Calu3 (cell line): ENCODE data around the gene UCP2. TPM values are rescaled to one million over a fixed set of nuclear protein-coding genes. Genes with fewer than 3 reads are reported as not detected.

Experiments
- BruUV-seq: library from RNA; stranded (reverse); fragments of 400-500 nt; replicated peaks from 2 replicates; lab custom pipeline; 2021; lab: Mats Ljungman, UMichigan
- CTCF ChIA-PET: fragments of 300-600 bp; sonication (Branson Sonifier 250); formaldehyde crosslinking; loops from one replicate; lab custom pipeline; 2022; ENCODE audit warnings: antibody characterized with exemption; lab: Charles Lee
- DNase-seq: peaks from one replicate; pipeline ENCODE4 v3.0.0; 2022
- H3K27ac Mint-ChIP-seq: one replicate; pipeline ENCODE4 v1.8.0; 2022; ENCODE audit warnings: mixed read lengths; ENCODE audit not compliant: unreplicated experiment
- H3K27me3 Mint-ChIP-seq: one replicate; pipeline ENCODE4 v1.8.0; 2022; ENCODE audit warnings: mixed read lengths; ENCODE audit not compliant: unreplicated experiment
- H3K36me3 Mint-ChIP-seq: one replicate; pipeline ENCODE4 v1.8.0; 2022; ENCODE audit warnings: mild to moderate bottlenecking, moderate library complexity, mixed read lengths; ENCODE audit not compliant: insufficient read depth, unreplicated experiment
- H3K4me1 Mint-ChIP-seq: one replicate; pipeline ENCODE4 v1.8.0; 2022; ENCODE audit warnings: mild to moderate bottlenecking, low read depth, mixed read lengths; ENCODE audit not compliant: unreplicated experiment
- H3K4me3 Mint-ChIP-seq: one replicate; pipeline ENCODE4 v1.8.0; 2022; ENCODE audit warnings: mild to moderate bottlenecking, low read depth, moderate library complexity, mixed read lengths; ENCODE audit not compliant: unreplicated experiment
- H3K9me3 Mint-ChIP-seq: one replicate; pipeline ENCODE4 v1.8.0; 2022; ENCODE audit warnings: low read depth, mixed read lengths; ENCODE audit not compliant: unreplicated experiment
- CTCF ChIP-seq: fragments of 200-600 bp; IDR thresholded peaks from one replicate; pipeline ENCODE4 v1.8.0; 2022; ENCODE audit warnings: antibody characterized with exemption; ENCODE audit not compliant: unreplicated experiment
- intact Hi-C: fragments of 100-400 bp; cut with micrococcal nuclease; formaldehyde crosslinking; loops from one replicate; pipeline ENCODE4 v1.10.0; 2022; ENCODE audit not compliant: unreplicated experiment
- total RNA-seq: library from RNA; stranded (reverse); gene quantifications from 2 replicates; pipeline ENCODE4 v1.2.3, GENCODE V29; 2022

UCP2 gene
- total RNA-seq, 1 experiment from 2014 or later = 14.7 TPM

- BruUV-seq = no TSS peak
Observed at GRCh38 chr11:74005721-74006517, 23.3 kb upstream of the UCP2 start.

GRCh38 chr11:74004759-74005615 lies 22.3 kb upstream of the UCP2 start:
- Mint-ChIP-seq H3K36me3 (no peaks in the 10 kb centered on the region), H3K4me3 (no peak overlapping the region), H3K9me3 (no peaks in the 10 kb centered on the region), H3K4me1 (no peaks in the 10 kb centered on the region), H3K27ac (no peak overlapping the region), H3K27me3 (no peaks in the 10 kb centered on the region)
- intact Hi-C loops = no loop called here
- DNase-seq = no peak
- CTCF ChIA-PET = no interaction called here
- no peak for TF ChIP-seq CTCF
- BruUV-seq = no TSS peak

More at GRCh38 chr11:74005721-74006517, 23.3 kb upstream of the UCP2 start:
- no peaks in the 10 kb centered on the region for H3K9me3 Mint-ChIP-seq
- intact Hi-C loops = no loop called here
- peaks cover under 1% of the 10 kb centered on the region for H3K36me3 Mint-ChIP-seq
- no peak for TF ChIP-seq CTCF
- no peak overlapping the region for H3K27ac Mint-ChIP-seq
- no peaks in the 10 kb centered on the region for H3K4me1 Mint-ChIP-seq
- CTCF ChIA-PET = no interaction called here
- DNase-seq = no peak
- H3K4me3 Mint-ChIP-seq = no peak overlapping the region
- H3K27me3 Mint-ChIP-seq = no peaks in the 10 kb centered on the region

- Mint-ChIP-seq H3K4me1 (no peaks in the 10 kb centered on the region), H3K9me3 (no peaks in the 10 kb centered on the region), H3K4me3 (no peak overlapping the region), H3K27me3 (no peaks in the 10 kb centered on the region), H3K36me3 (no peaks in the 10 kb centered on the region), H3K27ac (no peak overlapping the region)
- CTCF ChIA-PET = no interaction called here
- BruUV-seq = no TSS peak
- no peak for TF ChIP-seq CTCF
- DNase-seq = no peak
- intact Hi-C loops = no loop called here
Observed at GRCh38 chr11:74004046-74004695, 21.5 kb upstream of the UCP2 start.

- Mint-ChIP-seq H3K27ac (no peak overlapping the region), H3K4me1 (no peaks in the 10 kb centered on the region), H3K9me3 (no peaks in the 10 kb centered on the region), H3K36me3 (no peaks in the 10 kb centered on the region), H3K27me3 (no peaks in the 10 kb centered on the region), H3K4me3 (no peak overlapping the region)
- intact Hi-C loops = no loop called here
- no TSS peak for BruUV-seq
- no peak for DNase-seq
- CTCF ChIA-PET = no interaction called here
- no peak for TF ChIP-seq CTCF
Observed at GRCh38 chr11:74002832-74003231, 20.2 kb upstream of the UCP2 start.
